Effector memory CD8-positive, alpha-beta T cell (primary cell): ENCODE data around the gene ABCG8.

Source experiments
- ATAC-seq: fragments of 150-1000 bp; cut with Tn5 transposase; replicated peaks from 2 replicates; pipeline ENCODE4 v1.10.0; 2021; ENCODE audit warnings: mild to moderate bottlenecking, moderate library complexity
- DNase-seq, 3 experiments: peaks; one replicate each; pipeline ENCODE4 v3.0.0; 2021
- H3K27ac Mint-ChIP-seq, 2 donors: one replicate each; pipeline ENCODE4 v1.8.0; 2022; ENCODE audit warnings: mild to moderate bottlenecking in 2 of 2, mixed read lengths in 2 of 2, moderate library complexity in 2 of 2
- H3K27me3 Mint-ChIP-seq, 2 donors: one replicate each; pipeline ENCODE4 v1.8.0; 2022; ENCODE audit warnings: mixed read lengths in 2 of 2
- H3K36me3 Mint-ChIP-seq: one replicate; pipeline ENCODE4 v1.8.0; 2022; ENCODE audit warnings: mild to moderate bottlenecking, moderate library complexity, mixed read lengths; ENCODE audit not compliant: insufficient read depth
- H3K4me1 Mint-ChIP-seq, 2 donors: one replicate each; pipeline ENCODE4 v1.8.0; 2022; ENCODE audit warnings: low read depth in 2 of 2, mixed read lengths in 2 of 2
- H3K4me3 Mint-ChIP-seq, 2 donors: one replicate each; pipeline ENCODE4 v1.8.0; 2022; ENCODE audit warnings: mild to moderate bottlenecking in 2 of 2, mixed read lengths in 2 of 2, moderate library complexity in 2 of 2
- H3K9me3 Mint-ChIP-seq, 2 donors: one replicate each; pipeline ENCODE4 v1.8.0; 2022; ENCODE audit warnings: mixed read lengths in 2 of 2

ABCG8 gene

GRCh38 chr2:43812947-43813346, 25.8 kb upstream of the ABCG8 start:
- H3K4me3 Mint-ChIP-seq, result no peak overlapping the region
- H3K9me3 Mint-ChIP-seq, result no peaks in the 10 kb centered on the region
- no peaks in the 10 kb centered on the region for H3K36me3 Mint-ChIP-seq
- no peaks in the 10 kb centered on the region for H3K4me1 Mint-ChIP-seq
- H3K27me3 Mint-ChIP-seq, result peaks cover 0 to 8% of the 10 kb centered on the region in 2 donors
- no peak overlapping the region for H3K27ac Mint-ChIP-seq
- DNase-seq (no peak), ATAC-seq (no peak)

GRCh38 chr2:43814711-43815110, 24.1 kb upstream of the ABCG8 start:
- Mint-ChIP-seq H3K27ac (no peak overlapping the region), H3K9me3 (no peaks in the 10 kb centered on the region), H3K4me3 (no peak overlapping the region), H3K27me3 (peaks cover 0 to 8% of the 10 kb centered on the region in 2 donors), H3K36me3 (no peaks in the 10 kb centered on the region), H3K4me1 (no peaks in the 10 kb centered on the region)
- ATAC-seq, result no peak
- no peak for DNase-seq

GRCh38 chr2:43818761-43819160, 20.0 kb upstream of the ABCG8 start:
- Mint-ChIP-seq H3K4me3 (no peak overlapping the region), H3K27me3 (peaks cover 13 to 21% of the 10 kb centered on the region in 2 donors), H3K27ac (no peak overlapping the region), H3K9me3 (no peaks in the 10 kb centered on the region), H3K4me1 (no peaks in the 10 kb centered on the region), H3K36me3 (no peaks in the 10 kb centered on the region)
- DNase-seq (no peak), ATAC-seq (no peak)

GRCh38 chr2:43819491-43820163, 19.1 kb upstream of the ABCG8 start:
- Mint-ChIP-seq H3K4me3 (no peak overlapping the region), H3K27ac (no peak overlapping the region), H3K27me3 (peaks cover 17 to 25% of the 10 kb centered on the region in 2 donors), H3K4me1 (no peaks in the 10 kb centered on the region), H3K36me3 (no peaks in the 10 kb centered on the region), H3K9me3 (no peaks in the 10 kb centered on the region)
- DNase-seq, result no peak
- no peak for ATAC-seq

DNA sequence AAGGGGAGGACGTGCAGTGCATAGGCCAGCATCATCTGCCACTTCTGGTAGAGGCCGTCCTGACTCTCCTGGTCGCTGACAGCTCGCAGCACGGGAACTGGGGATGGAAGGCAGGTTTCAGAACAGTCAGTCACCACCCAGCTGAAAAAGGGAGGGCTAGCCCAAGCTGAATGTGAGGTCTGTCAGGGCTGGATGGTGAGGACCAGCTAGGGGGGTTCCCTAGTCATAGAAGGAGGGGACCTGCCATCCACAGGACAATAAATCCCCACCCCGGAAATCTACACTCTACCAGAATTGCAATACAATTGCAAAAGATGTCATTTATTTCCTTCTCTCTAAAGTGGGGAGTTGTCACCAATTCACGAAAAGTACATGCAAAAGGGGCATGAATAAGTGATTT, 15.9 kb upstream of the ABCG8 start:
- H3K36me3 Mint-ChIP-seq, result no peaks in the 10 kb centered on the region
- no peaks in the 10 kb centered on the region for H3K4me1 Mint-ChIP-seq
- no peak overlapping the region for H3K4me3 Mint-ChIP-seq
- DNase-seq, result no peak
- no peak for ATAC-seq
- peaks cover 14 to 32% of the 10 kb centered on the region in 2 donors for H3K27me3 Mint-ChIP-seq
- H3K9me3 Mint-ChIP-seq, result no peaks in the 10 kb centered on the region
- H3K27ac Mint-ChIP-seq, result no peak overlapping the region

GRCh38 chr2:43823751-43824150, 15.0 kb upstream of the ABCG8 start:
- Mint-ChIP-seq H3K27ac (no peak overlapping the region), H3K27me3 (peaks cover 18 to 34% of the 10 kb centered on the region in 2 donors), H3K36me3 (no peaks in the 10 kb centered on the region), H3K4me1 (no peaks in the 10 kb centered on the region), H3K9me3 (no peaks in the 10 kb centered on the region), H3K4me3 (no peak overlapping the region)
- no peak for ATAC-seq
- DNase-seq, result no peak

DNA sequence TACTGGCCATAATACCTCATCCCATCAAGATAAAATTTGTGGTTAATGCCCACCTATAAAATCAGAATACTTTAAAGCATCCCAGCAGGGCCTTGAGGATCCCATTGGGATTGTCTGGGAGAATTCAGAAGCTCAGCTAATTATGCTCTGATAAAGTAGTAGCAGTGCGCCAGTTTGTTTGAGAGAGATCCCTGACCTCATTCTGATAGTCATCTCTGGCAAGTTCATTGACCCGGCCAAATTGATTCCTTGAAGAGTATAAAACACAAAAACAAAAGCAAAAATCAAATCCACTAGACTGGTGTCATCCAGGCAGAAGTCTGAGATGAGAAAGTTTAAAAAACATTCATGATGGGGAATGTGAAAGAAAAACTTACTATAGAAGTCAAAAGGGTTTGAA, 14.3 kb upstream of the ABCG8 start:
- no peak overlapping the region for H3K27ac Mint-ChIP-seq
- no peaks in the 10 kb centered on the region for H3K9me3 Mint-ChIP-seq
- no peak for DNase-seq
- no peaks in the 10 kb centered on the region for H3K4me1 Mint-ChIP-seq
- H3K27me3 Mint-ChIP-seq, result peaks cover 18 to 40% of the 10 kb centered on the region in 2 donors
- no peak for ATAC-seq
- no peak overlapping the region for H3K4me3 Mint-ChIP-seq
- H3K36me3 Mint-ChIP-seq, result no peaks in the 10 kb centered on the region

DNA sequence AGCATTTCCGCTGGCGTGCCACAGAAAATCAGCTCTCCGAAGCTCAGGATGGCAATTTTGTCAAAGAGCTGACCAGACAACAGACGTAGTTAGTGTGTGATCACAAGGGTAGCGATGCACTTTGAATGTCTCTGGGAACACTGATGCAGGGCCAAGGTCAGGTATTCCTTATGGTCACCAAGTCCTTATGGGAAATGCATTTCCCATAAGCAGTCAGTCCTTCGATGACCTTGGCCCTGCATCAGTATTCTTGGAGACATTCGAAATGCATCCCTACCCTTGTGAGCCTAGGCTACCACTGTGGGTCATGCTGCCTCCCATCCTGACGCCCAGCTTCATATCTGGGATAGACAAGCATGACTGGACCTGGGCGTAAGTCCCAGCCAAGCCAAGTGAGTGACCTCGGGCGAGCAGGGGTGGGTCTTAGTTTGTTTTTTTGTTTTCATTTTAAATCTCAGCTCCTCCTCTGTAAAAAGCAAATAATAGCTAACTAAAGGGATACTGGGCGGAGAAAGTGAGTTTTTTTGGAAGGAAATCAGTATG, 13.7 kb upstream of the ABCG8 start:
- Mint-ChIP-seq H3K4me3 (no peak overlapping the region), H3K9me3 (no peaks in the 10 kb centered on the region), H3K4me1 (no peaks in the 10 kb centered on the region), H3K27ac (no peak overlapping the region), H3K36me3 (no peaks in the 10 kb centered on the region), H3K27me3 (peaks cover 19 to 43% of the 10 kb centered on the region in 2 donors)
- ATAC-seq (no peak), DNase-seq (no peak)

DNA sequence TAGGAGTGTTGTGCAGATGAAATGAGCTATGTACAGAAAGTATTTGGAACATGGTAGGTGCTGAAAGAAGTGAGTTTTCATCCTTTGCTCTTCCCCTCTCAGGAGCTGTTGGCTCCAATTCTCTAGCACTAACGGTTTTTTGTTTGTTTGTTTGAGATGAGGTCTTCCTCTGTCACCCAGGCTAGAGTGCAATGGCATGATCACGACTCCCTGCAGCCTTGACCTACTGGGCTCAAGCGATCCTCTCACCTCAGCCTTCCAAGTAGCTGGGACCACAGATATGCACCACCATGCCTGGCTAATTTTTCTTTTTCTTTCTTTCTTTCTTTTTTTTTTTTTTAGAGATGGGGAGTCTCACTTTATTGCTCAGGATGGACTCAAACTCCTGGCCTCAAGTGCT, 12.9 kb upstream of the ABCG8 start:
- Mint-ChIP-seq H3K4me1 (no peaks in the 10 kb centered on the region), H3K27ac (no peak overlapping the region), H3K4me3 (no peak overlapping the region), H3K9me3 (no peaks in the 10 kb centered on the region), H3K36me3 (no peaks in the 10 kb centered on the region), H3K27me3 (peaks cover 27 to 44% of the 10 kb centered on the region in 2 donors)
- no peak for DNase-seq
- ATAC-seq, result no peak

GRCh38 chr2:43826305-43827250, 12.2 kb upstream of the ABCG8 start:
- Mint-ChIP-seq H3K27ac (no peak overlapping the region), H3K36me3 (no peaks in the 10 kb centered on the region), H3K4me1 (peaks cover 3 to 4% of the 10 kb centered on the region in 2 donors), H3K4me3 (no peak overlapping the region), H3K9me3 (no peaks in the 10 kb centered on the region), H3K27me3 (peaks cover 35 to 42% of the 10 kb centered on the region in 2 donors)
- no peak for DNase-seq
- ATAC-seq, result no peak

DNA sequence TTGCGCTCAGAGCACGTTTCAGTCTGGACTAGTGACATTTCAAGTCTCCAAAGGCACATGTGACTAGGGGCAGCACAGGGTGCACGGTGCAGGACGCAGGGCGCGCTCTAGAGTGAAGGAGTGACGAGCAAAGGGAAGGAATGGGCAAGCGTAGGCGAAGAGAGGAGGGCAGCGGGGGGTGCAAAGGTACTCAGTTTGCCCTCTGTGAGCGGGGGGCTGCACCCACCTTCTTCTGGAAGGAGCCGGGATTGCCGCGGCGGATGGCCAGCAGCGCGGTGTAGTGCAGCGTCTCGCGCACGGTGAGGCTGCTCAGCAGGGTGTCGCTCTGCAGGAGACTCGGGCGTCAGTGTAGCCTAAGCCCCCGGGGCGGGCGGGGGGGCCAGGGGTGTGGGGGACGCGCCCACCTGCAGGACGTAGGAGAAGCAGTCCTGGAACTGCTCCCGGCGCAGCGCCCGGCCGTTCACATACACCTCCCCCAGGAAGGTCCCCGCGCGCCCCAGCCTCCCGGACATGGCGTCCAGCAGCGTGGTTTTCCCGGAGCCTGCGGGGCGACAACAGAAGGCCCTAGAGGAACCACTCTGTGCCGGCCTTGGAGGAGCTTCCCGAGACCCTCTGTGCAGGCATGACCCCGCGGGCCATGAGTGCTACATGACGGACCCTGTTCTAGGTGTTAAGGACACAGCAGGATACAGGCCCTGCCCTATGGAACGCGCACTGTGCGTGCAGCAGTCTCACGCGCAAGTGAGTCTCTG, 7.1 kb upstream of the ABCG8 start:
- no peak overlapping the region for H3K4me3 Mint-ChIP-seq
- H3K27me3 Mint-ChIP-seq, result peaks cover 29 to 32% of the 10 kb centered on the region in 2 donors
- peaks cover 4% of the 10 kb centered on the region in 2 donors for H3K4me1 Mint-ChIP-seq
- peaks cover 4% of the 10 kb centered on the region for H3K36me3 Mint-ChIP-seq
- no peaks in the 10 kb centered on the region for H3K9me3 Mint-ChIP-seq
- H3K27ac Mint-ChIP-seq, result no peak overlapping the region
- no peak for DNase-seq
- no peak for ATAC-seq

GRCh38 chr2:43832457-43832856, 6.3 kb upstream of the ABCG8 start:
- no peaks in the 10 kb centered on the region for H3K9me3 Mint-ChIP-seq
- DNase-seq, result no peak
- no peak for ATAC-seq
- H3K4me1 Mint-ChIP-seq, result peaks cover 4% of the 10 kb centered on the region in 2 donors
- H3K27ac Mint-ChIP-seq, result no peak overlapping the region
- no peak overlapping the region for H3K4me3 Mint-ChIP-seq
- peaks cover 4% of the 10 kb centered on the region for H3K36me3 Mint-ChIP-seq
- H3K27me3 Mint-ChIP-seq, result peaks cover 28 to 31% of the 10 kb centered on the region in 2 donors

DNA sequence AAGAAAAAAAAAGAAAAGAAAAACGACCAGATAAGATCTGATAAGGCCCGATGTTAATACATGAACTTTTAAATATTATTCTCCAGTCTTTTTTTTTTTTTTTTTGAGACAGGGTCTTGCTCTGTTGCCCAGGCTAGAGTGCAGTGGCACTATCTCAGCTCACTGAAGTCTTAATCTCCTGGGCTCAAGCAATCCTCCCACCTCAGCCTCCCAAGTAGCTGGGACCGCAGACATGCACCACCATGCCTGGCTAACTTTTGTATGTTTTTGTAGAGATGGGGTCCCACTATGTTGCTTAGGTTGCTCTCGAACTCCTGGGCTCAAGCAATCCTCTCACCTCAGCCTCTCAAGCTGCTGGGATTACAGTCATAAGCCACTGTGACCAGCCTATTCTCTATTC, 1.7 kb upstream of the ABCG8 start:
- Mint-ChIP-seq H3K4me1 (peaks cover 0 to 4% of the 10 kb centered on the region in 2 donors), H3K27ac (no peak overlapping the region), H3K27me3 (peaks cover 13 to 19% of the 10 kb centered on the region in 2 donors), H3K4me3 (no peak overlapping the region), H3K9me3 (no peaks in the 10 kb centered on the region), H3K36me3 (peaks cover 4% of the 10 kb centered on the region)
- ATAC-seq, result no peak
- DNase-seq, result no peak
